A673 (cell line): ENCODE measurements around the gene TPD52L2. TPM values are rescaled to one million over a fixed set of nuclear protein-coding genes. Genes with fewer than 3 reads are reported as not detected.

Source experiments
- BruUV-seq: library from RNA; stranded (reverse); fragments of 400-500 nt; replicated peaks from 2 replicates; lab custom pipeline; 2021; lab: Mats Ljungman, UMichigan
- CTCF ChIA-PET: fragments of 300-600 bp; sonication (Branson Sonifier 250); formaldehyde crosslinking; loops from one replicate; lab custom pipeline; 2022; ENCODE audit warnings: antibody characterized with exemption; lab: Charles Lee
- POLR2A ChIA-PET: fragments of 300-600 bp; sonication (Branson Sonifier 250); formaldehyde crosslinking; loops from one replicate; lab custom pipeline; 2022; ENCODE audit warnings: antibody characterized with exemption; ENCODE audit not compliant: low non-redundant PET; lab: Charles Lee
- DNase-seq: peaks from one replicate; pipeline ENCODE4 v3.0.0-alpha.2; 2015; ENCODE audit warnings: low spot score
- H3K27ac ChIP-seq: fragments of 200-600 bp; sonication (generic); 2 replicates; pipeline ENCODE4 v1.5.1; 2016; ENCODE audit warnings: mixed run types, low read depth, mild to moderate bottlenecking, mixed read lengths, antibody characterized with exemption, low read length; ENCODE audit not compliant: poor library complexity, severe bottlenecking
- H3K27me3 ChIP-seq: fragments of 200-600 bp; sonication (generic); replicated peaks from 2 replicates; pipeline ENCODE4 v1.6.1; 2017; ENCODE audit warnings: mixed run types, low read depth, mild to moderate bottlenecking, mixed read lengths, antibody characterized with exemption, low read length; ENCODE audit not compliant: insufficient read depth, poor library complexity
- H3K36me3 ChIP-seq: fragments of 200-600 bp; sonication (generic); 2 replicates; pipeline ENCODE4 v1.6.1; 2016; ENCODE audit warnings: mixed run types, mild to moderate bottlenecking, mixed read lengths, antibody characterized with exemption, low read length; ENCODE audit not compliant: insufficient read depth, poor library complexity, severe bottlenecking
- H3K4me1 ChIP-seq: fragments of 200-600 bp; sonication (generic); 2 replicates; pipeline ENCODE4 v1.6.1; 2017; ENCODE audit warnings: mixed run types, mild to moderate bottlenecking, mixed read lengths, antibody characterized with exemption, low read length; ENCODE audit not compliant: insufficient read depth, poor library complexity, severe bottlenecking
- H3K4me3 ChIP-seq: fragments of 200-600 bp; sonication (generic); 2 replicates; pipeline ENCODE4 v1.5.1; 2016; ENCODE audit warnings: low read depth, mixed run types, mild to moderate bottlenecking, mixed read lengths, low read length; ENCODE audit not compliant: poor library complexity, severe bottlenecking
- H3K9me3 ChIP-seq: fragments of 200-600 bp; sonication (generic); 2 replicates; pipeline ENCODE4 v1.6.1; 2016; ENCODE audit warnings: mixed run types, low read depth, mild to moderate bottlenecking, mixed read lengths, antibody characterized with exemption, low read length; ENCODE audit not compliant: poor library complexity, severe bottlenecking
- EZH2 ChIP-seq: fragments of 200-600 bp; sonication (generic); IDR thresholded peaks from 2 replicates; pipeline ENCODE4 v1.6.1; 2017; ENCODE audit warnings: borderline replicate concordance, low read depth, mild to moderate bottlenecking, mixed read lengths, antibody characterized with exemption, low read length; ENCODE audit not compliant: poor library complexity, severe bottlenecking
- intact Hi-C: fragments of 100-400 bp; cut with micrococcal nuclease; formaldehyde crosslinking; loops from one replicate; pipeline ENCODE4 v1.10.0; 2022; ENCODE audit not compliant: unreplicated experiment
- total RNA-seq: library from RNA; stranded (reverse); gene quantifications from 2 replicates; pipeline ENCODE4 v1.2.3, GENCODE V29; 2021
- TF ChIP-seq, protein P1 (sequence below): fragments of 300-800, 200-600 bp; sonication (generic); conservative IDR thresholded peaks from 2 replicates; pipeline ENCODE4 v1.5.1; 2017; ENCODE audit warnings: low read depth, mild to moderate bottlenecking, antibody characterized with exemption, low read length, moderate library complexity, mixed read lengths

TPD52L2 gene
- total RNA-seq, 1 experiment from 2014 or later = 89.9 TPM

GRCh38 chr20:63839620-63840019, 25.4 kb upstream of the TPD52L2 start:
- intact Hi-C loops = no loop called here
- ChIA-PET POLR2A (no interaction called here), CTCF (no interaction called here)
- no peaks in the 10 kb centered on the region for H3K27me3 ChIP-seq
- no TSS peak for BruUV-seq
- H3K27ac ChIP-seq = no peak overlapping the region
- H3K4me1 ChIP-seq = no peaks in the 10 kb centered on the region
- no peaks in the 10 kb centered on the region for H3K36me3 ChIP-seq
- DNase-seq = no peak
- TF ChIP-seq, protein P1, sequence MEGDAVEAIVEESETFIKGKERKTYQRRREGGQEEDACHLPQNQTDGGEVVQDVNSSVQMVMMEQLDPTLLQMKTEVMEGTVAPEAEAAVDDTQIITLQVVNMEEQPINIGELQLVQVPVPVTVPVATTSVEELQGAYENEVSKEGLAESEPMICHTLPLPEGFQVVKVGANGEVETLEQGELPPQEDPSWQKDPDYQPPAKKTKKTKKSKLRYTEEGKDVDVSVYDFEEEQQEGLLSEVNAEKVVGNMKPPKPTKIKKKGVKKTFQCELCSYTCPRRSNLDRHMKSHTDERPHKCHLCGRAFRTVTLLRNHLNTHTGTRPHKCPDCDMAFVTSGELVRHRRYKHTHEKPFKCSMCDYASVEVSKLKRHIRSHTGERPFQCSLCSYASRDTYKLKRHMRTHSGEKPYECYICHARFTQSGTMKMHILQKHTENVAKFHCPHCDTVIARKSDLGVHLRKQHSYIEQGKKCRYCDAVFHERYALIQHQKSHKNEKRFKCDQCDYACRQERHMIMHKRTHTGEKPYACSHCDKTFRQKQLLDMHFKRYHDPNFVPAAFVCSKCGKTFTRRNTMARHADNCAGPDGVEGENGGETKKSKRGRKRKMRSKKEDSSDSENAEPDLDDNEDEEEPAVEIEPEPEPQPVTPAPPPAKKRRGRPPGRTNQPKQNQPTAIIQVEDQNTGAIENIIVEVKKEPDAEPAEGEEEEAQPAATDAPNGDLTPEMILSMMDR = no peak
- no peak for TF ChIP-seq EZH2
- no peaks in the 10 kb centered on the region for H3K9me3 ChIP-seq
- H3K4me3 ChIP-seq = no peak overlapping the region

- ChIA-PET POLR2A (no interaction called here), CTCF (no interaction called here)
- no peak overlapping the region for H3K27ac ChIP-seq
- no peaks in the 10 kb centered on the region for H3K9me3 ChIP-seq
- no peak overlapping the region for H3K4me3 ChIP-seq
- DNase-seq = no peak
- no TSS peak for BruUV-seq
- H3K36me3 ChIP-seq = no peaks in the 10 kb centered on the region
- TF ChIP-seq EZH2 = no peak
- TF ChIP-seq, protein P1 = no peak
- intact Hi-C loops = no loop called here
- H3K4me1 ChIP-seq = no peaks in the 10 kb centered on the region
- no peaks in the 10 kb centered on the region for H3K27me3 ChIP-seq
These were observed 24.7 kb upstream of the TPD52L2 start for GRCh38 chr20:63840405-63840828.

DNA sequence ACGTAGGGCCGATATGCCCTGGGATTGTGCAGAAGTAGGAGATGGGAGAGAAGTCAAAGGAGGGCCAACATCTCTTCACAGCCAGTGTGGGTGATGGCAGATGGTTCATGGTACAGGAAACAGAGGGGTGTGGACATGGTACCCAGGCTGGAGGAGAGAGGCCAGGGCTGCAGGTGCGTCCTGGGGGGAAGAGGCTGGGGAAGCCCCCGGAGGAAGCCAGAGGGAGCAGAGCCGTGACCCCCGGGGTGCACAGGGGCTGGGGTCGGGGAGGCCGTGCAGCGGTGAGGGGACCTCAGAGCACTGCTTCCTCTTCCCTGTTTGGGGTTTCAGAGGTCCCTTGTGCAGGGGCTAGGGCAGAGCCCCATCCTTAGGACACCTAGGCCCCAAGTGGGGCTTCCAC, 22.8 kb upstream of the TPD52L2 start:
- no peak for DNase-seq
- intact Hi-C loops = no loop called here
- ChIA-PET POLR2A (no interaction called here), CTCF (no interaction called here)
- no peak overlapping the region for H3K27ac ChIP-seq
- BruUV-seq = no TSS peak
- H3K4me3 ChIP-seq = no peak overlapping the region
- H3K27me3 ChIP-seq = no peaks in the 10 kb centered on the region
- no peaks in the 10 kb centered on the region for H3K4me1 ChIP-seq
- no peaks in the 10 kb centered on the region for H3K9me3 ChIP-seq
- TF ChIP-seq, protein P1 = no peak
- no peak for TF ChIP-seq EZH2
- no peaks in the 10 kb centered on the region for H3K36me3 ChIP-seq
